NB4 (cell line): ENCODE measurements around the gene LIN54.
"Not testable (repeated sequence)": the region's sequence is repeated elsewhere in the genome, so short reads cannot be mapped to it uniquely, and the experiment has no call there.

ENCODE experiments used
- DNase-seq: peaks from one replicate; pipeline ENCODE4 v3.0.0; 2010; ENCODE audit warnings: low read depth
- H3K4me3 ChIP-seq: one replicate; pipeline ENCODE4 v1.5.1; 2011; ENCODE audit warnings: mild to moderate bottlenecking, low read depth, low read length, moderate library complexity
- MYC ChIP-seq: IDR thresholded peaks from 2 replicates; pipeline ENCODE4 v1.6.1; 2011; ENCODE audit warnings: low read depth, low read length
- POLR2A ChIP-seq: IDR thresholded peaks from 2 replicates; pipeline ENCODE4 v1.6.1; 2011; ENCODE audit warnings: mild to moderate bottlenecking; ENCODE audit not compliant: insufficient read length; ENCODE audit errors: extremely low read depth
- TF ChIP-seq, protein P1 (sequence below): IDR thresholded peaks from one replicate; pipeline ENCODE4 v1.5.1; 2012; ENCODE audit warnings: low read depth, low read length
- TF ChIP-seq, protein P2 (sequence below): IDR thresholded peaks from 2 replicates; pipeline ENCODE4 v1.6.1; 2011; ENCODE audit warnings: low read depth, low read length

The LIN54 gene

DNA sequence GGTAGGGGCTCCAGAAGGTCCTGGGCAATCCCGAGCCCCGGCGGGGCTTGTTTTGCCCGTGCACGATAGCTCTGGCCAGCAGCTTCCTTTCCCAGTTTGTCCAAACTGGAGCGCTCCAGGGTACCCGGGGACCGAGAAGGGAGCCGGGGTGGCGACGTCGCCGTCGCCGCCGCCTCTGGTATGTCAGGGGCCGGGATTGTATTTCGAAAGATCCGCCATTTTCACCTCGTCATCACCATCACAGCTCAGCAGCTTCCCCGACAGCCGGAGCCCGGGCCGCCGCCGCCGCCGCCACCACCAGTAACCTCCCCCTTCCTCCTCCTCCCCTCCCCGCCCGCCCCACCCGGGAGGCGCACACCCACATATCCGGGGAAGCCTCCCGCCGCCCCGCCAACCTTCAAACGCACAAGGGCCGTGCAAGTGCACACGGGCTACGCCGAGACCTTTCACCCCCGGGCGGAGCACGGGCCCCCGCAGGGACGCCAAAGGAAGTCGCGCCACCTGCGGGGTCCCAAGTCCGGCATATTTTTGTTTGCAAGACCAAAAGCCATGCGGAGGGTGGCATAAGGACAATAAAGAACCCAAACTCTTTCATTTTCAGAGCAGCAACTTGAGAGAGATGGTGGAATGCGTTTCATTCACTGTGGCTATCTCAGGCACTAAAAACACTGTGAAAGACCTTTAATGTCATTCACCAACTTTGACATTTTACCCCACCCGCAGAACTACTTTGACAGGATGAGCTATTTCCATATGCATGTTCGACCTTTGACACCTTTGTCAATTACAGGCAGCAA, at the start of gene LIN54:
Gene LIN54, minus strand, starts transcription at position 302 of the 797 bp plus-strand sequence. CDS start 25,979 bp downstream, outside the sequence.
- H3K4me3 ChIP-seq = peak within 1 kb of the TSS; percentile 86
- TF ChIP-seq, protein P1, sequence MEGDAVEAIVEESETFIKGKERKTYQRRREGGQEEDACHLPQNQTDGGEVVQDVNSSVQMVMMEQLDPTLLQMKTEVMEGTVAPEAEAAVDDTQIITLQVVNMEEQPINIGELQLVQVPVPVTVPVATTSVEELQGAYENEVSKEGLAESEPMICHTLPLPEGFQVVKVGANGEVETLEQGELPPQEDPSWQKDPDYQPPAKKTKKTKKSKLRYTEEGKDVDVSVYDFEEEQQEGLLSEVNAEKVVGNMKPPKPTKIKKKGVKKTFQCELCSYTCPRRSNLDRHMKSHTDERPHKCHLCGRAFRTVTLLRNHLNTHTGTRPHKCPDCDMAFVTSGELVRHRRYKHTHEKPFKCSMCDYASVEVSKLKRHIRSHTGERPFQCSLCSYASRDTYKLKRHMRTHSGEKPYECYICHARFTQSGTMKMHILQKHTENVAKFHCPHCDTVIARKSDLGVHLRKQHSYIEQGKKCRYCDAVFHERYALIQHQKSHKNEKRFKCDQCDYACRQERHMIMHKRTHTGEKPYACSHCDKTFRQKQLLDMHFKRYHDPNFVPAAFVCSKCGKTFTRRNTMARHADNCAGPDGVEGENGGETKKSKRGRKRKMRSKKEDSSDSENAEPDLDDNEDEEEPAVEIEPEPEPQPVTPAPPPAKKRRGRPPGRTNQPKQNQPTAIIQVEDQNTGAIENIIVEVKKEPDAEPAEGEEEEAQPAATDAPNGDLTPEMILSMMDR = no peak
- peak; percentile 18 for TF ChIP-seq POLR2A
- peak; percentile 92 for DNase-seq

DNA sequence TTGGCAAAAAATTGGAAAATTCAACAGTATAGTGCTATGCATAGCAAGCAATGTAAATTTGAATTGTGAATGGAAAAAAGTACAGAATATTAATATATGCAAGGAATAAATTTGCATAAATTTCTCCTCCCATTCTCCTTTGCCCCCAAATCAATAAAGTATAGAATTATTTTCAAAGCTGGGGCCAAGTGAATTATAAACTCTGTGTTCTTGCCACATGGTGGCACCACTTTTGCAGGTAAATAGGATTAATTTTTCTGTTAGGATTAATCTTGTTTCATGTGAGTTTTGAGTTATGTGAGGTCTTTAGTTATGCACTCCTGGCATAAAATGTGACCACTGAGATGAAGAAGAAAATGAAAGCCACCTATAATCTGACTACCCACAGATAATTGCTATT, 44.3 kb upstream of the LIN54 start:
- TF ChIP-seq POLR2A (no peak), MYC (no peak)
- TF ChIP-seq, protein P2, sequence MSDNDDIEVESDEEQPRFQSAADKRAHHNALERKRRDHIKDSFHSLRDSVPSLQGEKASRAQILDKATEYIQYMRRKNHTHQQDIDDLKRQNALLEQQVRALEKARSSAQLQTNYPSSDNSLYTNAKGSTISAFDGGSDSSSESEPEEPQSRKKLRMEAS = no peak
- TF ChIP-seq, protein P1 = peak; percentile 3
- peak; percentile 34 for DNase-seq
- H3K4me3 ChIP-seq = no peak overlapping the region

DNA sequence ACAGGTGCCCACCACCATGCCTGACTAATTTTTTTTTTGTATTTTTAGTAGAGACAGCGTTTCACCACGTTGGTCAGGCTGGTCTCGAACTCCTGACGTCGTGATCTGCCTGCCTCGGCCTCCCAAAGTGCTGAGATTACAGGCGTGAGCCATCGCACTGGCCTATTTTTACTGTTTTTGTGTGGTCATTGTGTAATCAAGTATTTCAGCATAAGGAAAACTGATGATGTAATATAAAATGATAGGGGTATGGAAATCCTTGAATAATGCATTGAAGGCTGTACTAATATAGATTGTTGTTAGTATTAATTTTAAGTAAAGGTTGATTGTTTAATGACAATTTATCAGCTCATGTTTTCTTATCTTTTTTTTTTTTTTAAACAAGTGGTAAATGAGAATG, 38.2 kb upstream of the LIN54 start:
- not testable (repeated sequence) for DNase-seq, H3K4me3 ChIP-seq

DNA sequence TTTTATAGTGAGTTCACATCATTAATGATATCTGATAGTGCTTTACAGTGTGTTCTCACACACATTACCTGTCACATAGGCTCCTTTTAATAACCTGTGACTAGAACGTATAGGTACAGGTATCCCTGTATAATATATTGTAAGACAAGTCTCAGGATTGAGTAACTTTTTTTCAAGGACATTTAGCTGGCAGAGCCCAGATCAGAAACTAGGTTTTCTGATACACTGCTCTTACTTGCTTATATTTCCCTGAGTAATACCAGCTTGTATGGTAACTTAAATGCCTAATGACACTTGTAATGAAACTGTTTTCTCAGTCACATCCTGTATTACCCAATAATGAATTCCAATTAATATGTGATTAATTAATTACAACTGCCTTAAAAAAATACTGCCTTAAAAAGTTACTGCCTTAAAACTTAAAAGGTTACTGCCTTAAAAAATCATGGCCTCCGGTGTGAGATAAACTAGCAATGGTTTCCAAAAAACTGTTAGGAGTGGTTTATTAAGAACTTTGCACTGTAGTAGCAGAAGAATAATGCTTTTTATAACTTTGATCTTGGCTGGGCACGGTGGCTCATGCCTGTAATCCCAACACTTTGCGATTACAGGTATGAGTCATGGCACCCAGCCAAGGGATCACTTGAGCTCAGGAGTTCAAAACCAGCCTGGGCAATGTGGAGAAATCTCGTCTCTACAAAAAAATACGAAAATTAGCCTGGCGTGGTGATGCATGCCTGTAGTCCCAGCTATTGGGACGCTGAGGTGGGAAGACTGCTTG, 36.3 kb upstream of the LIN54 start:
- no peak overlapping the region for H3K4me3 ChIP-seq
- TF ChIP-seq, protein P2 = no peak
- no peak for TF ChIP-seq MYC
- TF ChIP-seq, protein P1 = no peak
- no peak for TF ChIP-seq POLR2A
- DNase-seq = no peak

DNA sequence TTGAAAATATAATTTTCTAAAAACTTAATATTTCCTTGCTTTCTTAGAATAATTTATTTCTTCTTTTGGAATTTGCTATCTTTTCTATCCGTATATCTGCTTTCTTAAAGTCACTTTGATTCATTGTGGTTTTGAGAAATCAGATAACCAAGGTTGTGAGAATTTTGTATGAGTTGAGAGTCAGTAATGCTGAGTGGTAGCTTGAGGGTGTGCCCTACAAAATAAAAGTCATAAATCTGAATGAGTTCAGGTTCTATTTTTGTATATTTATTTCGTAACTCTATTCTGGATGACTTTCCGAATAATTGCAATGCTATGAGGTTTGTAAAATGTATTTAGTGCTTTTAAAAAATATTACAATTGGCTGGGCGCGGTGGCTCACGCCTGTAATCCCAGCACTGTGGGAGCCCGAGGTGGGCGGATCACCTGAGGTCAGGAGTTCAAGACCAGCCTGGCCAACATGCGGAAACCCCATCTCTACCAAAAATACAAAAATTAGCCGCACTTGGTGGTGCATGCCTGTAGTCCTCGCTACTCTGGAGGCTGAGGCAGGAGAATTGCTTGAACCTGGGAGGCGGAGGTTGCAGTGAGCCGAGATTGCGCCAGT, 33.3 kb upstream of the LIN54 start:
- TF ChIP-seq POLR2A (no peak), MYC (no peak)
- TF ChIP-seq, protein P2 = no peak
- TF ChIP-seq, protein P1 = no peak
- no peak for DNase-seq
- no peak overlapping the region for H3K4me3 ChIP-seq

DNA sequence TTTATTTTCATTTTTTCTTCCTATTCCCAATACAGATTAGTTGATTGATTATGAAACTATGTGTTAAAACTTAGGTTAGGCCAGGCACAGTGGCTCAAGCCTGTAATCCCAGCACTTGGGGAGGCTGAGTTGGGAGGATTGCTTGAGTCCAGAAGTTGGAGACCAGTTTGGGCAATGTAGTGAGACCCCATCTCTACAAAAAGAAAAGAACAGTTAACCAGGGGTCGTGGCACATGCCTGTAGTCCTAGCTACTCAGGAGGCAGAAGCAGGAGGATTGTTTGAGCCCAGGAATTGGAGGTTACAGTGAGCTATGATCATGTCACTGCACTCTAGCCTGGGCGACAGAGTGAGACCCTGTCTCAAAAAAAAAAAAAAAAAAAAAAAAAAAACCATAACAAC, 32.5 kb upstream of the LIN54 start:
- H3K4me3 ChIP-seq, DNase-seq: not testable (repeated sequence)
